HEK293 (cell line): Measurements from ENCODE around the gene GUCY2D.

Experiments used
- TF ChIP-seq, protein P1 (sequence below): fragments of 450-650 bp; formaldehyde crosslinking; IDR thresholded peaks from 2 replicates; pipeline ENCODE4 v1.5.1; 2016; ENCODE audit warnings: missing biosample characterization, missing genetic modification characterization, low read depth
- TF ChIP-seq, protein P2 (sequence below): fragments of 450-650 bp; formaldehyde crosslinking; IDR thresholded peaks from 2 replicates; pipeline ENCODE4 v1.5.1; 2016; ENCODE audit warnings: missing biosample characterization, missing genetic modification characterization

DNA sequence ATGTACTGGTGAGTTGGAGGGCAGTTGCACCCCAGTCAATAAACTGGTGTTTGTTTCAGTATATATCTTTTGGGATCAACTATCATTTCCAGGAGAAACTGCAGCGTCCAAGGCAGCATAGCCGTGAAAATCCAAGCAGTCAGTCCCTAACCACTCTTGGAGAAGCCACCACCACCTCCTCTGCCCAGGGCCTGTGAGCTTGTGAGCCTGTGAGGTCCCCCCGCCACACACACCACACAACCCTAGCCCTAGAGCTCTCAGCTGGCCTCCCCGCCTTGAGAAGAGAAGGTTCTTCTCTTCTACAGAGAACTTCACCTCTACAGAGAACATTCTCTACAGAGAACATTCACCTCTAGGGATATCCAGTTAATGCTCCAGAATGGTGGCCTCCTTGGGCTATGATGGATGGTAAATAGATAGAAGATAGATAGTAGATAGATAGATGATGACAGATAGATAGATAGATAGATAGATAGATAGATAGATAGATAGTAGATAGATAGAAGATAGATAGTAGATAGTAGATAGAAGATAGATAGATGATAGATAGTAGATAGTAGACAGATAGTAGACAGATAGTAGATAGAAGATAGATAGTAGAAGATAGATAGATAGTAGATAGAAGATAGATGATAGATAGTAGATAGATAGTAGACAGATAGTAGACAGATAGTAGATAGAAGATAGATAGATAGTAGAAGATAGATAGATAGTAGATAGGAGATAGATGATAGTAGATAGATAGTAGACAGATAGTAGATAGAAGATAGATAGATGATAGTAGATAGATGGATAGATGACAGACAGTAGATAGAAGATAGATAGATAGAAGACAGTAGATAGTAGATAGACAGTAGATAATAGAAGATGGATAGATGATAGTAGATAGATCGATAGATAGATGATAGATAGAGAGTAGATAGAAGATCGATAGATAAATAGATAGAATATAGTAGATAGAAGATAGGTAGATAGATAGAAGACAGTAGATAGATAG, 50.1 kb downstream of the GUCY2D start:
- TF ChIP-seq, protein P1, sequence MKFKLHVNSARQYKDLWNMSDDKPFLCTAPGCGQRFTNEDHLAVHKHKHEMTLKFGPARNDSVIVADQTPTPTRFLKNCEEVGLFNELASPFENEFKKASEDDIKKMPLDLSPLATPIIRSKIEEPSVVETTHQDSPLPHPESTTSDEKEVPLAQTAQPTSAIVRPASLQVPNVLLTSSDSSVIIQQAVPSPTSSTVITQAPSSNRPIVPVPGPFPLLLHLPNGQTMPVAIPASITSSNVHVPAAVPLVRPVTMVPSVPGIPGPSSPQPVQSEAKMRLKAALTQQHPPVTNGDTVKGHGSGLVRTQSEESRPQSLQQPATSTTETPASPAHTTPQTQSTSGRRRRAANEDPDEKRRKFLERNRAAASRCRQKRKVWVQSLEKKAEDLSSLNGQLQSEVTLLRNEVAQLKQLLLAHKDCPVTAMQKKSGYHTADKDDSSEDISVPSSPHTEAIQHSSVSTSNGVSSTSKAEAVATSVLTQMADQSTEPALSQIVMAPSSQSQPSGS (tag by site-specific recombination), result no peak
- TF ChIP-seq, protein P2, sequence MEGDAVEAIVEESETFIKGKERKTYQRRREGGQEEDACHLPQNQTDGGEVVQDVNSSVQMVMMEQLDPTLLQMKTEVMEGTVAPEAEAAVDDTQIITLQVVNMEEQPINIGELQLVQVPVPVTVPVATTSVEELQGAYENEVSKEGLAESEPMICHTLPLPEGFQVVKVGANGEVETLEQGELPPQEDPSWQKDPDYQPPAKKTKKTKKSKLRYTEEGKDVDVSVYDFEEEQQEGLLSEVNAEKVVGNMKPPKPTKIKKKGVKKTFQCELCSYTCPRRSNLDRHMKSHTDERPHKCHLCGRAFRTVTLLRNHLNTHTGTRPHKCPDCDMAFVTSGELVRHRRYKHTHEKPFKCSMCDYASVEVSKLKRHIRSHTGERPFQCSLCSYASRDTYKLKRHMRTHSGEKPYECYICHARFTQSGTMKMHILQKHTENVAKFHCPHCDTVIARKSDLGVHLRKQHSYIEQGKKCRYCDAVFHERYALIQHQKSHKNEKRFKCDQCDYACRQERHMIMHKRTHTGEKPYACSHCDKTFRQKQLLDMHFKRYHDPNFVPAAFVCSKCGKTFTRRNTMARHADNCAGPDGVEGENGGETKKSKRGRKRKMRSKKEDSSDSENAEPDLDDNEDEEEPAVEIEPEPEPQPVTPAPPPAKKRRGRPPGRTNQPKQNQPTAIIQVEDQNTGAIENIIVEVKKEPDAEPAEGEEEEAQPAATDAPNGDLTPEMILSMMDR, result no peak
